Mononuclear cell (primary cell): ENCODE results near the gene C15orf61. TPM values are rescaled to one million over a fixed set of nuclear protein-coding genes. Genes with fewer than 3 reads are reported as not detected.

ENCODE experiments used
- H3K27me3 ChIP-seq: 2 replicates; pipeline ENCODE4 v1.6.0; 2011; ENCODE audit warnings: low read length, control low read depth; ENCODE audit not compliant: insufficient read depth
- H3K4me1 ChIP-seq: 2 replicates; pipeline ENCODE4 v1.5.1; 2011; ENCODE audit warnings: mild to moderate bottlenecking, low read length, control low read depth; ENCODE audit not compliant: insufficient read depth
- H3K4me3 ChIP-seq: 2 replicates; pipeline ENCODE4 v1.5.1; 2011; ENCODE audit warnings: mild to moderate bottlenecking, low read length, moderate library complexity
- H3K9me3 ChIP-seq: 2 replicates; pipeline ENCODE4 v1.5.1; 2011; ENCODE audit warnings: low read depth, mild to moderate bottlenecking, control low read depth, low read length
- total RNA-seq: library from RNA; depleted of rRNA; stranded (reverse); fragments of >200 nt; gene quantifications from one replicate; pipeline ENCODE4 v1.2.3, GENCODE V29; 2012

Gene C15orf61
- total RNA-seq, 1 donor: 5.2 TPM

- Histone ChIP-seq H3K9me3 (no peaks in the 10 kb centered on the region), H3K4me1 (no peaks in the 10 kb centered on the region), H3K27me3 (no peaks in the 10 kb centered on the region), H3K4me3 (no peak overlapping the region)
These were observed 12.9 kb downstream of the C15orf61 start for GRCh38 chr15:67533873-67534272.

- H3K4me1 ChIP-seq: peaks cover 4% of the 10 kb centered on the region
- no peaks in the 10 kb centered on the region for H3K9me3 ChIP-seq
- no peak overlapping the region for H3K4me3 ChIP-seq
These were observed 13.4 kb downstream of the C15orf61 start for GRCh38 chr15:67534360-67534759.

GRCh38 chr15:67537771-67538170 is 16.8 kb downstream of the C15orf61 start:
- Histone ChIP-seq H3K4me1 (peaks cover 14% of the 10 kb centered on the region), H3K4me3 (no peak overlapping the region), H3K27me3 (no peaks in the 10 kb centered on the region), H3K9me3 (no peaks in the 10 kb centered on the region)

More at GRCh38 chr15:67534360-67534759, 13.4 kb downstream of the C15orf61 start:
- H3K27me3 ChIP-seq: no peaks in the 10 kb centered on the region

DNA sequence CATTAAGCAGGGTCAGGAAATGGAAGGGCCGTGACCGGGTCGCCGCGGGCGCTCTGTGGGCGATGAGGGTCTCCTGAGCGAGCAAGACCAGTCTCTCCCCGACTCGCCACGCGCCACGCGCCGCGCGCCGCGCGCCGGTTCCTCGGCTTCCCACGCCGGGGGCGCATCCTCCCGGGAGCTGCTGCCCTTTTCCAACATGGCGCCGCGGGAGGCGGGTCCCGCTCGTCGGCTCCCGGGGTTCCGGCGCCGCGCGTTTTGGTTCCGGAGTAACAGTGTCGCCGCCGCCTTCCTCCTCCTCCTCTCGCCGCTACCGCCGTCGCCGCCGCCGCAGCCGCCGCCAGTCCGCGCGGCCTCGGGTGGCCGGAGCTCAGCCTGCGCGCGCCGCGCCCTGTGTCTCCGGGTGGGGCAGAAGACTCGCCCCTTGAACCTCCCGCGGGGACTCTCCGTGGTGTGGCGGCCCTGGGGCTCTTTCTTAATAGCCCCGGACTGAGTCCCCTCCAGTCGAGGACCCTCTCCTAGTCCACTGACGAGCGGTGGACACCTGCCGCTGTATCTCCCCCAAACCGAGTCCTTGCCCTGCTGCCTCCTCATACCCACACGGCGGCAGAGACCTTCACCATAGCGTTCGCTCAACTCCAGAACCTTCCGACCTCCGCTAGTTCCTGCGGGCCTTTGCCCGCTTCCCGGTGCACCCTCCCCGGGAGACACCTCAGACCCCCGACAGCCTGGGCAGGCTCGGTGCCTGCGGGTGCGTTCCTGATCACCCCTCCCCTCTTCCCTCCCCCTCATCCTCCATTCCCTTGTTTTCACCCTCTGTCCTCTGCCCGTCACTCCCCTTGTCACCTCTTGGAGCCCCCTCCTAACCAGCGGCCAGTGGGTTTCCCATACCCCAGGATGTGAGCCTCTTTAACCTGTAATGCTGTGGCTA is 21.8 kb downstream of the C15orf61 start, which contains the start of gene MAP2K5:
Gene MAP2K5, plus strand, starts transcription at position 284 of the 928 bp plus-strand sequence. Its CDS starts 633 bp downstream, at position 917.
- Histone ChIP-seq H3K4me3 (peak within 1 kb of the TSS; percentile 99), H3K27me3 (no peaks in the 10 kb centered on the region), H3K4me1 (peaks cover 27% of the 10 kb centered on the region), H3K9me3 (no peaks in the 10 kb centered on the region)

- Histone ChIP-seq H3K27me3 (no peaks in the 10 kb centered on the region), H3K4me1 (peaks cover 27% of the 10 kb centered on the region), H3K4me3 (peak overlapping the region; percentile 99), H3K9me3 (no peaks in the 10 kb centered on the region)
These were observed 22.4 kb downstream of the C15orf61 start for GRCh38 chr15:67543348-67543718.

- Histone ChIP-seq H3K9me3 (no peaks in the 10 kb centered on the region), H3K27me3 (no peaks in the 10 kb centered on the region), H3K4me3 (no peak overlapping the region), H3K4me1 (peaks cover 21% of the 10 kb centered on the region)
These were observed 23.5 kb downstream of the C15orf61 start for GRCh38 chr15:67544475-67544874.

- Histone ChIP-seq H3K27me3 (no peaks in the 10 kb centered on the region), H3K4me1 (peaks cover 17% of the 10 kb centered on the region)
These were observed 24.9 kb downstream of the C15orf61 start for GRCh38 chr15:67545864-67546263.

GRCh38 chr15:67547064-67547463 is 26.1 kb downstream of the C15orf61 start:
- Histone ChIP-seq H3K9me3 (no peaks in the 10 kb centered on the region), H3K4me1 (peaks cover 13% of the 10 kb centered on the region), H3K4me3 (no peak overlapping the region), H3K27me3 (no peaks in the 10 kb centered on the region)

More at GRCh38 chr15:67545864-67546263, 24.9 kb downstream of the C15orf61 start:
- Histone ChIP-seq H3K9me3 (no peaks in the 10 kb centered on the region), H3K4me3 (no peak overlapping the region)

- Histone ChIP-seq H3K27me3 (no peaks in the 10 kb centered on the region), H3K4me1 (peaks cover 12% of the 10 kb centered on the region), H3K4me3 (no peak overlapping the region), H3K9me3 (no peaks in the 10 kb centered on the region)
These were observed 26.9 kb downstream of the C15orf61 start for GRCh38 chr15:67547836-67548235.

DNA sequence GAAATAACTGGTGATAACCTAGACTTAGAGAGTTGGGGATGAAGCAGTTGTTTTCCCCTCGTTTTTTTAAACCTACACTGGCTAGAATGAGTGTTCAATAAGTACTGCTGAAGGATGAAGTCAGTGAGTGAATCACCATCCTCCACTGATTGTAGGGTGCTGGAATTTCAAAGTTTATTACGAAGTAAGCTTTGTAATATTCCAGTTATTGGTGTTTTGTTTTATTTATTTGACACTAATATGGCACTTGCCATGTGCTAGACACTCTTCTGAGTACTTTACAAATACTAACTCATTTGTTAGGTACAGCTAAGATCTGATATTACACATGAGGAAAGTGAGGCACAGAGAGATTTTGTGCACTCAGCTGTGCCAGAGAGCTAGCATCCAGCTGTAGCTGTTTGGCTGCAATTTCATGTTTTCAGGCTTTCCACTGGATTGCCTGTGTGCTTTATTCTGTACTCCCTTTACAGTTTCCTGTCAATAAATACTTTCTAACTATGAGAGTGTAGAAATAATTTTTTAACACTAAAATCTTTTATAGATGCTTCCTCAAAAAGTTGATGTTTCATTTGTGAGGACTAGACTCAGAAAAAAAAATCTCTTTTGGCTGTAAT is 27.4 kb downstream of the C15orf61 start:
- Histone ChIP-seq H3K9me3 (no peaks in the 10 kb centered on the region), H3K27me3 (no peaks in the 10 kb centered on the region), H3K4me3 (no peak overlapping the region), H3K4me1 (peaks cover 7% of the 10 kb centered on the region)

DNA sequence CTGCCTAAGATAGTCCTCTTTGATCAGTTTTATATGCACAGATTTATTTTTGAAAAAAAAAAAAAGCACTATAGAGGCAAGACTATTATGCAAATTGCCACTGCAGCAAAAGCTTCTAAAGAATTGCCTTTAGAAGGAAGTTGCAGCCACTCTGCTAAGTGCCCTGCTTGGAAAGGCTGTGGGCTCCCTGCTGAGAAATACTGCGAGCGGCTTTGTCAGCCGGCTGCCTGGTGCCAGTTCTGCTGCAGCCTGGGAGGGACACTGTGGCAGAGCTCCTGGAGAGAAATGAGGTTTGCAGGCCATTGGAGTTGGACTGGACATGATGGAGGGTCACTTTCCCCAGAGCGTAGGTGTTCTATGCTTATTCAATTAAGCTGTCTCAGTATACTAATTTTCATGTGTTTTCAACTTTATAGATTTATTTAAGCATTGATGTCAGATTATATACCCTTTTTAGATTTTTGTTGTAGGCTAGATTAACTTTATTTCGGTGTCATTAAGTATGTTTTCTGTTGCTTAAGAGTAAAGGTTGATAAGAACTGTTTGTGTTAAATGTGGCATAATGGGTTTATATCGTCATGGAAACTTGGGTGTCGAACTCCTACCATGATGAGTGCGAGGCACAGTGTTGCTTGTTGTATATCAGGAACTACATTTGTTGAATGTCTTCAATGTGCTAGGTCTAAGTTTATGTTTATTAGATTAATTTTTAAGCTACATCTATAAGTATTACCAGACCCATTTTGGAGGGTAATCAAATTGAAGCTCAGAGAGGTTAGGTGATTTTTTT is 28.1 kb downstream of the C15orf61 start:
- no peaks in the 10 kb centered on the region for H3K9me3 ChIP-seq
- no peaks in the 10 kb centered on the region for H3K27me3 ChIP-seq
- no peak overlapping the region for H3K4me3 ChIP-seq
- no peaks in the 10 kb centered on the region for H3K4me1 ChIP-seq

- Histone ChIP-seq H3K4me3 (no peak overlapping the region), H3K4me1 (no peaks in the 10 kb centered on the region), H3K9me3 (no peaks in the 10 kb centered on the region), H3K27me3 (no peaks in the 10 kb centered on the region)
These were observed 28.8 kb downstream of the C15orf61 start for GRCh38 chr15:67549736-67550135.

GRCh38 chr15:67550522-67550921 is 29.6 kb downstream of the C15orf61 start:
- Histone ChIP-seq H3K4me3 (no peak overlapping the region), H3K9me3 (no peaks in the 10 kb centered on the region), H3K27me3 (no peaks in the 10 kb centered on the region), H3K4me1 (no peaks in the 10 kb centered on the region)

DNA sequence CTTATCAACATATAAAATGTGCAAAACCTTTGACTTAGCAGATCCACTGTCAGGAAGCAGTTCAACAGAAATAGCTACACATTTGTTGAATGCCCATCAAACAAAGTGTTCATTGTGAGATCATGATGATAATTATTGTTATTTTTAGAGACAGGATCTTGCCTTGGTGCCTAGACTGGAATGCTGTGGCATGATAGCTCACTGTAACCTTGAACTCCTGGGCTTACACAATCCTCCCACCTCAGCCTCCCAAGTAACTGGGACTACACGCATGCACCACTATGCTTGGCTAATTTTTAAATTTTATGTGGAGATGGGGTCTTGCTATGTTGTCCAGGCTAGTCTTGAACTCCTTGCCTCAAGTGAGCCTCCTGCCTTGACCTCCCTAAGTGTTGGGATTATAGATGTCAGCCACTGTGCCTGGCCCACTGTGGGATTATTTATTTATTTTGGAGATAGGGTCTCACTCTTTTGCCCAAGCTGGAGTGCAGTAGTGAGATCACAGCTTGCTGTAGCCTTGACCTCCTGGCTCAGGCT is 30.3 kb downstream of the C15orf61 start:
- Histone ChIP-seq H3K4me1 (no peaks in the 10 kb centered on the region), H3K4me3 (no peak overlapping the region), H3K27me3 (no peaks in the 10 kb centered on the region), H3K9me3 (no peaks in the 10 kb centered on the region)

DNA sequence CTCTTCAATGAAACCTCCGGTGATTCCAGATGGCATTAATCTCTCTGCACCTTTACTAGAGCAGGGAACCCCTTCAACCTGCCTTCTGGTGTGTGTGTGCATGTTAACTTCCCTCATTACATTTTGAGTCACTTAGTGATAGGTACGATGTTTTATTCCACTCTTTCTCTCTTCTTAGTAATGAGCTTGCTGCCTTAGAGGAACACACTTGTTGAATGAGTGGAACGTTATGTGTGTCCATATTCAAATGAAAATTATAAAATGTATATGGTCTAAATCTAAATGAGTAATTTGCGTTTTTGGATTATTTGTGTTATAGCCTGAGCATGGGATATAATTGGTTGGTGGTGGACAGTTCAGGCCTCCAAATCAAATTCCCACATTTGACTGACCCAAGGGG is 33.6 kb downstream of the C15orf61 start:
- no peak overlapping the region for H3K4me3 ChIP-seq
- no peaks in the 10 kb centered on the region for H3K9me3 ChIP-seq
- no peaks in the 10 kb centered on the region for H3K4me1 ChIP-seq
- no peaks in the 10 kb centered on the region for H3K27me3 ChIP-seq
